HEK293T (cell line): ENCODE results near the gene SHANK3.
"Not testable (repeated sequence)": the region's sequence is repeated elsewhere in the genome, so short reads cannot be mapped to it uniquely, and the experiment has no call there.

Experiments used
- CTCF ChIA-PET: fragments of 350-600 bp; formaldehyde crosslinking; extraction: SDS; loops from one replicate; lab custom pipeline; 2021; ENCODE audit warnings: antibody characterized with exemption, inconsistent platforms; lab: Yijun Ruan, JAX
- POLR2A ChIA-PET: fragments of 350-600 bp; formaldehyde crosslinking; extraction: SDS; loops from one replicate; lab custom pipeline; 2020; ENCODE audit warnings: antibody characterized with exemption, inconsistent platforms; lab: Yijun Ruan, JAX
- DNase-seq: peaks from one replicate; pipeline ENCODE4 v3.0.0; 2012; ENCODE audit warnings: mixed read lengths; ENCODE audit errors: extremely low spot score
- ARNT ChIP-seq: fragments of 450-650 bp; IDR thresholded peaks from 2 replicates; pipeline ENCODE4 v1.6.1; 2017; ENCODE audit warnings: mild to moderate bottlenecking
- BHLHE40 ChIP-seq: fragments of 450-650 bp; IDR thresholded peaks from 2 replicates; pipeline ENCODE4 v1.6.1; 2016; ENCODE audit warnings: mild to moderate bottlenecking, moderate library complexity, borderline replicate concordance
- CTBP1 ChIP-seq: fragments of 450-650 bp; IDR thresholded peaks from 2 replicates; pipeline ENCODE4 v1.6.1; 2016; ENCODE audit warnings: borderline replicate concordance
- ELF4 ChIP-seq: fragments of 450-650 bp; IDR thresholded peaks from 2 replicates; pipeline ENCODE4 v1.6.1; 2017; ENCODE audit warnings: antibody characterized with exemption
- FOXA1 ChIP-seq: fragments of 450-650 bp; IDR thresholded peaks from 2 replicates; pipeline ENCODE4 v1.6.1; 2016; ENCODE audit warnings: mild to moderate bottlenecking
- FOXK2 ChIP-seq: fragments of 450-650 bp; IDR thresholded peaks from 2 replicates; pipeline ENCODE4 v1.6.1; 2016; ENCODE audit warnings: mild to moderate bottlenecking
- FOXM1 ChIP-seq: fragments of 450-650 bp; IDR thresholded peaks from 2 replicates; pipeline ENCODE4 v1.6.1; 2017; ENCODE audit warnings: mild to moderate bottlenecking, borderline replicate concordance
- HDGF ChIP-seq: fragments of 450-650 bp; IDR thresholded peaks from 2 replicates; pipeline ENCODE4 v1.6.1; 2017; ENCODE audit warnings: antibody characterized with exemption, borderline replicate concordance
- LEF1 ChIP-seq: fragments of 450-650 bp; IDR thresholded peaks from 2 replicates; pipeline ENCODE4 v1.6.1; 2017; ENCODE audit warnings: mild to moderate bottlenecking, borderline replicate concordance
- NFRKB ChIP-seq: fragments of 450-650 bp; IDR thresholded peaks from 2 replicates; pipeline ENCODE4 v1.6.1; 2016; ENCODE audit warnings: mild to moderate bottlenecking, moderate library complexity
- PKNOX1 ChIP-seq: fragments of 450-650 bp; IDR thresholded peaks from 2 replicates; pipeline ENCODE4 v1.6.1; 2016
- SP1 ChIP-seq: fragments of 450-650 bp; IDR thresholded peaks from 2 replicates; pipeline ENCODE4 v1.6.1; 2017
- SUZ12 ChIP-seq: fragments of 450-650 bp; IDR thresholded peaks from 2 replicates; pipeline ENCODE4 v1.6.1; 2016; ENCODE audit warnings: mild to moderate bottlenecking
- ZNF384 ChIP-seq: fragments of 450-650 bp; IDR thresholded peaks from 2 replicates; pipeline ENCODE4 v1.6.1; 2016

Gene SHANK3

GRCh38 chr22:50633771-50634170 is 38.9 kb upstream of the SHANK3 start:
- TF ChIP-seq ELF4 (no peak), ARNT (no peak), HDGF (no peak), FOXK2 (no peak), PKNOX1 (no peak)
- no peak for DNase-seq
- ChIA-PET POLR2A (no interaction called here), CTCF (interaction anchor here (0.6 to 0.7 kb wide), 2 partner anchors 136 to 234 kb away, joined by 3 read pairs; no protein-coding TSS in a partner anchor)

GRCh38 chr22:50635591-50635990 is 37.0 kb upstream of the SHANK3 start:
- no peak for DNase-seq
- ChIA-PET CTCF (no interaction called here), POLR2A (no interaction called here)

GRCh38 chr22:50640296-50640695 is 32.3 kb upstream of the SHANK3 start:
- CTCF ChIA-PET = not testable (repeated sequence)

More at GRCh38 chr22:50635591-50635990, 37.0 kb upstream of the SHANK3 start:
- TF ChIP-seq ELF4 (no peak), CTBP1 (no peak), FOXK2 (no peak), ZNF384 (no peak), ARNT (no peak), FOXM1 (no peak), LEF1 (no peak), PKNOX1 (no peak), BHLHE40 (no peak)

GRCh38 chr22:50640857-50641647 is 31.6 kb upstream of the SHANK3 start:
- ChIA-PET CTCF (no interaction called here), POLR2A (interaction anchor here (2.1 kb wide), 1 partner anchor 13 kb away, joined by 8 read pairs; the partner anchor contains the start of gene ARSA)
- TF ChIP-seq BHLHE40 (no peak), FOXA1 (no peak), NFRKB (no peak), SUZ12 (no peak), PKNOX1 (no peak), HDGF (no peak), CTBP1 (no peak), ZNF384 (no peak)
- DNase-seq = no peak

More at GRCh38 chr22:50640296-50640695, 32.3 kb upstream of the SHANK3 start:
- DNase-seq, POLR2A ChIA-PET: not testable (repeated sequence)

- ChIA-PET CTCF (interaction anchor here (0.6 kb wide), 1 partner anchor 133 kb away, joined by 3 read pairs; no protein-coding TSS in a partner anchor), POLR2A (interaction anchor here (2.1 kb wide), 1 partner anchor 14 kb away, joined by 8 read pairs; the partner anchor contains the start of gene ARSA)
- TF ChIP-seq SP1 = no peak
- DNase-seq = no peak
Measured at GRCh38 chr22:50641696-50642607, 30.7 kb upstream of the SHANK3 start.

GRCh38 chr22:50643021-50643820 is 29.4 kb upstream of the SHANK3 start:
- DNase-seq, CTCF ChIA-PET: not testable (repeated sequence)
- POLR2A ChIA-PET = interaction anchor here (2.1 kb wide), 1 partner anchor 15 kb away, joined by 8 read pairs; the partner anchor contains the start of gene ARSA

- POLR2A ChIA-PET, CTCF ChIA-PET, DNase-seq: not testable (repeated sequence)
Measured at GRCh38 chr22:50643821-50644101, 28.9 kb upstream of the SHANK3 start.
